Endothelial cell of umbilical vein (primary cell): ENCODE measurements around the gene PIK3R4. TPM values are rescaled to one million over a fixed set of nuclear protein-coding genes. Genes with fewer than 3 reads are reported as not detected.

Source experiments
- BruUV-seq: library from RNA; stranded (reverse); fragments of 400-500 nt; replicated peaks from 2 replicates; lab custom pipeline; 2021; lab: Mats Ljungman, UMichigan
- CTCF ChIA-PET: fragments of 300-600, 350-600 bp; sonication (Branson Sonifier 250); formaldehyde crosslinking; loops from one replicate; lab custom pipeline; 2021; ENCODE audit warnings: antibody characterized with exemption, inconsistent platforms; lab: Charles Lee
- POLR2A ChIA-PET: fragments of 300-600, 350-600 bp; sonication (Branson Sonifier 250); formaldehyde crosslinking; loops from one replicate; lab custom pipeline; 2021; ENCODE audit warnings: antibody characterized with exemption, inconsistent platforms; lab: Charles Lee
- DNase-seq: peaks from one replicate; pipeline ENCODE4 v3.0.0-alpha.2; 2011; ENCODE audit warnings: low read depth, low spot score
- FAIRE-seq: peaks from 2 replicates; lab custom pipeline; 2011; peaks lifted over from hg19 to GRCh38; lab: Jason Lieb, UNC
- H2AFZ ChIP-seq: 2 replicates; pipeline ENCODE4 v1.6.0; 2012; ENCODE audit warnings: low read depth, low read length, control low read depth, inconsistent platforms
- H3K27ac ChIP-seq: 2 replicates; pipeline ENCODE4 v1.5.1; 2011; ENCODE audit warnings: low read depth, mild to moderate bottlenecking, control low read depth, low read length, moderate library complexity; ENCODE audit not compliant: insufficient read depth
- H3K27me3 ChIP-seq, 2 experiments: 2 replicates each; pipeline versions ENCODE4 v1.6.0 to v1.6.1; 2011; ENCODE audit warnings: low read length in 2 of 2, mixed read lengths in 1 of 2; ENCODE audit not compliant: control insufficient read depth in 2 of 2, insufficient read depth in 2 of 2
- H3K36me3 ChIP-seq, 2 experiments: 2 replicates in 1 of 2; 3 replicates in 1 of 2; pipeline ENCODE4 v1.5.1; 2011; ENCODE audit warnings: low read length in 2 of 2, mild to moderate bottlenecking in 1 of 2, moderate library complexity in 1 of 2; ENCODE audit not compliant: control insufficient read depth in 2 of 2, insufficient read depth in 2 of 2; ENCODE audit errors: extremely low read depth in 1 of 2
- H3K4me1 ChIP-seq: 3 replicates; pipeline ENCODE4 v1.5.1; 2011; ENCODE audit warnings: mild to moderate bottlenecking, low read length; ENCODE audit not compliant: control insufficient read depth, insufficient read depth; ENCODE audit errors: extremely low read depth
- H3K4me2 ChIP-seq: 2 replicates; pipeline ENCODE4 v1.6.1; 2011; ENCODE audit warnings: low read length, control low read depth, mixed read lengths; ENCODE audit not compliant: insufficient read depth
- H3K4me3 ChIP-seq, 3 experiments: fragments of 200-600 bp in 1 of 3; sonication (generic), shearing (Covaris generic) in 1 of 3; replicated peaks in 1 of 3; 2 replicates each; pipeline ENCODE4 v1.5.1; 2011 to 2016; ENCODE audit warnings: control low read depth in 3 of 3, low read length in 3 of 3, mild to moderate bottlenecking in 2 of 3, inconsistent platforms in 1 of 3, low read depth in 1 of 3, moderate library complexity in 1 of 3; ENCODE audit not compliant: insufficient read depth in 1 of 3
- H3K79me2 ChIP-seq: 2 replicates; pipeline ENCODE4 v1.6.0; 2012; ENCODE audit warnings: low read length, inconsistent platforms; ENCODE audit not compliant: control insufficient read depth, insufficient read depth
- H3K9ac ChIP-seq: replicated peaks from 2 replicates; pipeline ENCODE3; 2011; ENCODE audit warnings: low read length, control low read depth; ENCODE audit not compliant: insufficient read depth; ENCODE audit errors: extremely low read depth
- H3K9me1 ChIP-seq: replicated peaks from 3 replicates; pipeline ENCODE4 v1.6.0; 2011; ENCODE audit warnings: mild to moderate bottlenecking, low read length; ENCODE audit not compliant: control insufficient read depth, insufficient read depth; ENCODE audit errors: extremely low read depth
- H3K9me3 ChIP-seq: replicated peaks from 2 replicates; pipeline ENCODE4 v1.5.1; 2012; ENCODE audit warnings: low read length, inconsistent platforms; ENCODE audit not compliant: control insufficient read depth, insufficient read depth
- H4K20me1 ChIP-seq: replicated peaks from 2 replicates; pipeline ENCODE3; 2011; ENCODE audit warnings: mild to moderate bottlenecking, low read length; ENCODE audit not compliant: control insufficient read depth, insufficient read depth; ENCODE audit errors: extremely low read depth
- EZH2 ChIP-seq: IDR thresholded peaks from 2 replicates; pipeline ENCODE4 v1.6.1; 2012; ENCODE audit warnings: borderline replicate concordance, low read depth, mild to moderate bottlenecking, moderate library complexity, low read length, inconsistent platforms; ENCODE audit not compliant: severe bottlenecking
- FOS ChIP-seq: IDR thresholded peaks from 2 replicates; pipeline ENCODE4 v1.6.1; 2011; ENCODE audit warnings: mild to moderate bottlenecking, low read length, moderate library complexity, borderline replicate concordance; ENCODE audit not compliant: insufficient read depth
- GATA2 ChIP-seq: IDR thresholded peaks from 2 replicates; pipeline ENCODE4 v1.7.0; 2011; ENCODE audit warnings: low read depth, mild to moderate bottlenecking, moderate library complexity, mixed read lengths, low read length; ENCODE audit not compliant: insufficient read length, insufficient read depth
- JUN ChIP-seq: IDR thresholded peaks from 2 replicates; pipeline ENCODE4 v1.6.1; 2011; ENCODE audit warnings: borderline replicate concordance, low read depth; ENCODE audit not compliant: insufficient read length, insufficient read depth
- MYC ChIP-seq: IDR thresholded peaks from one replicate; pipeline ENCODE4 v1.6.1; 2011; ENCODE audit warnings: mild to moderate bottlenecking, low read depth, low read length
- POLR2A ChIP-seq: IDR thresholded peaks from 2 replicates; pipeline ENCODE4 v1.6.1; 2012; ENCODE audit warnings: low read depth, mild to moderate bottlenecking, control low read depth, low read length
- POLR2AphosphoS5 ChIP-seq: IDR thresholded peaks from 2 replicates; pipeline ENCODE4 v1.6.1; 2012; ENCODE audit warnings: low read depth, mild to moderate bottlenecking, control low read depth, low read length, moderate library complexity; ENCODE audit not compliant: insufficient read depth
- dilution Hi-C: fragments of 300-500 bp; cut with MboI; formaldehyde crosslinking; loops from one replicate; pipeline ENCODE4 v1.15.0; 2019; ENCODE audit warnings: low sequenced_read_pairs; ENCODE audit not compliant: extremely low pct_ligation_motif_present
- intact Hi-C: fragments of 100-400 bp; cut with micrococcal nuclease; formaldehyde crosslinking; loops from one replicate; pipeline ENCODE4 v1.10.0; 2022
- polyA plus RNA-seq, 4 experiments: library from polyadenylated mRNA; depleted of rRNA in 3 of 4; stranded (reverse) in 3 of 4; unstranded in 1 of 4; fragments of >200 nt; gene quantifications; 2 replicates each; pipeline versions ENCODE4 v1.2.1 to v1.2.3, GENCODE V29; 2011 to 2012; ENCODE audit warnings: missing spikeins in 1 of 4
- total RNA-seq: library from RNA; stranded (reverse); gene quantifications from 2 replicates; pipeline ENCODE4 v1.2.3, GENCODE V29; 2021
- TF ChIP-seq, protein P1 (sequence below): IDR thresholded peaks from 2 replicates; pipeline ENCODE4 v1.6.1; 2011; ENCODE audit not compliant: insufficient read depth, insufficient read length
- TF ChIP-seq, protein P2 (sequence below), 2 donors: IDR thresholded peaks; 1 replicate in 1 of 2; 2 replicates in 1 of 2; pipeline ENCODE4 v1.5.1; 2011; ENCODE audit warnings: low read length in 2 of 2, mild to moderate bottlenecking in 2 of 2, moderate library complexity in 2 of 2, control low read depth in 1 of 2, inconsistent platforms in 1 of 2, low read depth in 1 of 2; ENCODE audit not compliant: insufficient read depth in 1 of 2; ENCODE audit errors: extremely low read depth in 1 of 2

Gene PIK3R4
- total and polyA plus RNA-seq, 2 donors (not counting 3 experiments of a cell fraction or from before 2014, with no cell fraction given): 23.0 to 43.1 TPM

DNA sequence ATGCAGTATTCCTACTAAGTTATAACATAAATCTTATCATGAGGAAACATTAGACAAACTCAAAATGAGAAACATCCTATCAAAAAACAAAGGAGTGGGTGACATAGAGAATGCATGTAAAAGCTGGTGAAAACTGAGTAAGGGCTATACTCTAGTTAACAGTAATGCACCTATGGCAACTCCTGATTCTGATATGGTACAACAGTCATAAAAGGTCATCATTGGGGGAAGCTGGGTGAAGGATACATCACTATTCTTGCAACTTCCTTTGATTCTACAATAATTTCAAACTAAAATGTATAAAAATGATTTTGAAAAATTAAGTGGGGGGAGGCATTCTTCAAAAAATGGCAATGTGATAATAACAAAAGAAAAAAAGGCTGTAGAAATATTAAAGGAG, 6.8 kb downstream of the PIK3R4 start:
- POLR2A ChIA-PET: no interaction called here
- FAIRE-seq: no peak
- Histone ChIP-seq H3K27ac (no peak overlapping the region), H4K20me1 (no peaks in the 10 kb centered on the region), H3K4me1 (peaks cover 10% of the 10 kb centered on the region), H3K9ac (no peak overlapping the region), H3K9me1 (no peaks in the 10 kb centered on the region), H3K9me3 (no peaks in the 10 kb centered on the region), H3K27me3 (no peaks in the 10 kb centered on the region), H3K4me2 (no peak overlapping the region), H3K4me3 (no peak overlapping the region), H3K36me3 (no peaks in the 10 kb centered on the region), H2AFZ (no peak overlapping the region), H3K79me2 (peaks cover 38% of the 10 kb centered on the region)
- CTCF ChIA-PET: no interaction called here
- no peak for DNase-seq
- BruUV-seq: no TSS peak
- TF ChIP-seq POLR2A (no peak), MYC (no peak), GATA2 (no peak), FOS (no peak), EZH2 (no peak), JUN (no peak), POLR2AphosphoS5 (no peak)
- TF ChIP-seq, protein P1, sequence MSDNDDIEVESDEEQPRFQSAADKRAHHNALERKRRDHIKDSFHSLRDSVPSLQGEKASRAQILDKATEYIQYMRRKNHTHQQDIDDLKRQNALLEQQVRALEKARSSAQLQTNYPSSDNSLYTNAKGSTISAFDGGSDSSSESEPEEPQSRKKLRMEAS: no peak
- TF ChIP-seq, protein P2, sequence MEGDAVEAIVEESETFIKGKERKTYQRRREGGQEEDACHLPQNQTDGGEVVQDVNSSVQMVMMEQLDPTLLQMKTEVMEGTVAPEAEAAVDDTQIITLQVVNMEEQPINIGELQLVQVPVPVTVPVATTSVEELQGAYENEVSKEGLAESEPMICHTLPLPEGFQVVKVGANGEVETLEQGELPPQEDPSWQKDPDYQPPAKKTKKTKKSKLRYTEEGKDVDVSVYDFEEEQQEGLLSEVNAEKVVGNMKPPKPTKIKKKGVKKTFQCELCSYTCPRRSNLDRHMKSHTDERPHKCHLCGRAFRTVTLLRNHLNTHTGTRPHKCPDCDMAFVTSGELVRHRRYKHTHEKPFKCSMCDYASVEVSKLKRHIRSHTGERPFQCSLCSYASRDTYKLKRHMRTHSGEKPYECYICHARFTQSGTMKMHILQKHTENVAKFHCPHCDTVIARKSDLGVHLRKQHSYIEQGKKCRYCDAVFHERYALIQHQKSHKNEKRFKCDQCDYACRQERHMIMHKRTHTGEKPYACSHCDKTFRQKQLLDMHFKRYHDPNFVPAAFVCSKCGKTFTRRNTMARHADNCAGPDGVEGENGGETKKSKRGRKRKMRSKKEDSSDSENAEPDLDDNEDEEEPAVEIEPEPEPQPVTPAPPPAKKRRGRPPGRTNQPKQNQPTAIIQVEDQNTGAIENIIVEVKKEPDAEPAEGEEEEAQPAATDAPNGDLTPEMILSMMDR (IDR thresholded peaks at IDR 0.05; ENCODE audit: extremely low read depth in 1 of 2, insufficient read depth in 1 of 2, low read depth in 1 of 2, low read length in 2 of 2): no peak
- dilution Hi-C loops (no loop called here), intact Hi-C loops (loop anchor here (10.0 kb wide), 1 partner anchor 285 kb away; the partner anchor contains the start of genes ASTE1 and NEK11)
